BJ (cell line): ENCODE measurements around the gene GRAMD2B. TPM values are rescaled to one million over a fixed set of nuclear protein-coding genes. Genes with fewer than 3 reads are reported as not detected.
A peak's percentile ranks its signal among the peaks of the same experiment; 100 is the strongest.

Source experiments
- CTCF ChIA-PET: fragments of 350-600 bp; formaldehyde crosslinking; extraction: SDS; loops from one replicate; lab custom pipeline; 2021; ENCODE audit warnings: antibody characterized with exemption, inconsistent platforms; lab: Yijun Ruan, JAX
- POLR2A ChIA-PET: fragments of 300-600 bp; sonication (Branson Sonifier 250); formaldehyde crosslinking; extraction: SDS; loops from one replicate; lab custom pipeline; 2021; ENCODE audit warnings: antibody characterized with exemption; lab: Charles Lee
- DNase-seq: peaks from one replicate; pipeline ENCODE4 v3.0.0-alpha.2; 2011; ENCODE audit warnings: low read depth
- H3K27me3 ChIP-seq: 2 replicates; pipeline ENCODE4 v1.6.0; 2011; ENCODE audit warnings: low read length; ENCODE audit not compliant: control insufficient read depth, insufficient read depth
- H3K36me3 ChIP-seq: 2 replicates; pipeline ENCODE4 v1.5.1; 2011; ENCODE audit warnings: low read length; ENCODE audit not compliant: control insufficient read depth, insufficient read depth
- H3K4me3 ChIP-seq: 2 replicates; pipeline ENCODE4 v1.5.1; 2011; ENCODE audit warnings: low read depth, mild to moderate bottlenecking, control low read depth, low read length
- polyA plus RNA-seq: library from polyadenylated mRNA; depleted of rRNA; stranded (reverse); fragments of >200 nt; gene quantifications from 2 replicates; pipeline ENCODE4 v1.2.3, GENCODE V29; 2011
- TF ChIP-seq, protein P1 (sequence below): IDR thresholded peaks from 2 replicates; pipeline ENCODE4 v1.5.1; 2011; ENCODE audit warnings: low read depth, mild to moderate bottlenecking, control low read depth, inconsistent platforms, low read length, moderate library complexity; ENCODE audit not compliant: insufficient read depth

The GRAMD2B gene
- polyA plus RNA-seq, 1 experiment = 77.9 TPM

GRCh38 chr5:126383246-126383645 lies 40.0 kb upstream of the GRAMD2B start:
- ChIA-PET POLR2A (no interaction called here), CTCF (no interaction called here)
- H3K4me3 ChIP-seq = no peak overlapping the region
- TF ChIP-seq, protein P1, sequence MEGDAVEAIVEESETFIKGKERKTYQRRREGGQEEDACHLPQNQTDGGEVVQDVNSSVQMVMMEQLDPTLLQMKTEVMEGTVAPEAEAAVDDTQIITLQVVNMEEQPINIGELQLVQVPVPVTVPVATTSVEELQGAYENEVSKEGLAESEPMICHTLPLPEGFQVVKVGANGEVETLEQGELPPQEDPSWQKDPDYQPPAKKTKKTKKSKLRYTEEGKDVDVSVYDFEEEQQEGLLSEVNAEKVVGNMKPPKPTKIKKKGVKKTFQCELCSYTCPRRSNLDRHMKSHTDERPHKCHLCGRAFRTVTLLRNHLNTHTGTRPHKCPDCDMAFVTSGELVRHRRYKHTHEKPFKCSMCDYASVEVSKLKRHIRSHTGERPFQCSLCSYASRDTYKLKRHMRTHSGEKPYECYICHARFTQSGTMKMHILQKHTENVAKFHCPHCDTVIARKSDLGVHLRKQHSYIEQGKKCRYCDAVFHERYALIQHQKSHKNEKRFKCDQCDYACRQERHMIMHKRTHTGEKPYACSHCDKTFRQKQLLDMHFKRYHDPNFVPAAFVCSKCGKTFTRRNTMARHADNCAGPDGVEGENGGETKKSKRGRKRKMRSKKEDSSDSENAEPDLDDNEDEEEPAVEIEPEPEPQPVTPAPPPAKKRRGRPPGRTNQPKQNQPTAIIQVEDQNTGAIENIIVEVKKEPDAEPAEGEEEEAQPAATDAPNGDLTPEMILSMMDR = no peak
- no peaks in the 10 kb centered on the region for H3K27me3 ChIP-seq
- no peaks in the 10 kb centered on the region for H3K36me3 ChIP-seq
- DNase-seq = no peak

DNA sequence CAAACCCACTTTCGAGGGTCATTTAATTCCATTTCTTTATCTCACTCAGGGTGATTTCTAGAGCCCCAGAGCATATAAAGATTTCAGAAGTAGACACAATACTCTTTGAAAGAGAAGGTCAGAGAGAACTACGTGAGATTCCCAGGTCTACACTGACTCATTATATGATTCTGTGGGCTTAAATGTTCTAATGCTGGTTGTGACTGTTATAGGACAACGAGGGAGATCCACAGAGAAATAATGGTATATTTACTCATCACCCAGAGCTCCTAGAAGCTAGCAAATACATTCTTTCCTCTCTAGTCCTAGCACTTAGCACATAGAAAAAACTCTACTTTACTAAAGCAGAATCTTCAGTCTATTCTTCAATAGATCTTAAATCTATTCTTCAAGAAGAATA lies 39.4 kb upstream of the GRAMD2B start:
- POLR2A ChIA-PET = interaction anchor here (0.6 kb wide), 1 partner anchor 60 kb away, joined by 3 read pairs; no protein-coding TSS in a partner anchor
- Histone ChIP-seq H3K4me3 (no peak overlapping the region), H3K36me3 (no peaks in the 10 kb centered on the region), H3K27me3 (no peaks in the 10 kb centered on the region)
- TF ChIP-seq, protein P1 = no peak
- CTCF ChIA-PET = interaction anchor here (1.3 to 1.7 kb wide), 2 partner anchors 18 to 37 kb away, joined by 3 to 4 read pairs; no protein-coding TSS in a partner anchor
- DNase-seq = no peak

- no peaks in the 10 kb centered on the region for H3K36me3 ChIP-seq
- ChIA-PET CTCF (interaction anchor here (1.0 to 1.7 kb wide), 5 partner anchors 10 to 36 kb away, joined by 3 to 4 read pairs (median 3); no protein-coding TSS in a partner anchor), POLR2A (no interaction called here)
- no peak overlapping the region for H3K4me3 ChIP-seq
- TF ChIP-seq, protein P1 = no peak
- peak; percentile 77 for DNase-seq
- no peaks in the 10 kb centered on the region for H3K27me3 ChIP-seq
These were observed 38.2 kb upstream of the GRAMD2B start for GRCh38 chr5:126384985-126385384.

GRCh38 chr5:126385524-126386502 lies 37.4 kb upstream of the GRAMD2B start:
- DNase-seq = no peak
- H3K4me3 ChIP-seq = no peak overlapping the region
- CTCF ChIA-PET = interaction anchor here (0.6 to 1.7 kb wide), 6 partner anchors 9 to 171 kb away, joined by 3 to 4 read pairs (median 3); no protein-coding TSS in a partner anchor
- H3K36me3 ChIP-seq = no peaks in the 10 kb centered on the region
- TF ChIP-seq, protein P1 = no peak
- H3K27me3 ChIP-seq = no peaks in the 10 kb centered on the region
- POLR2A ChIA-PET = no interaction called here

- POLR2A ChIA-PET = no interaction called here
- CTCF ChIA-PET = interaction anchor here (1.9 kb wide), 1 partner anchor 13 kb away, joined by 8 read pairs; no protein-coding TSS in a partner anchor
- no peak for DNase-seq
- Histone ChIP-seq H3K27me3 (no peaks in the 10 kb centered on the region), H3K36me3 (no peaks in the 10 kb centered on the region), H3K4me3 (no peak overlapping the region)
- TF ChIP-seq, protein P1 = no peak
These were observed 34.0 kb upstream of the GRAMD2B start for GRCh38 chr5:126389179-126389578.
